ENCODE results near the gene PRR5L.

GRCh38 chr11:36390963-36391471 lies 94.9 kb downstream of the PRR5L start:
- no peak for TF ChIP-seq CTCF (optimal IDR thresholded peaks at IDR 0.05 in 1 of 3, IDR thresholded peaks at IDR 0.05 in 1 of 3, conservative IDR thresholded peaks at IDR 0.05 in 1 of 3; ENCODE audit: extremely low read depth in 1 of 3, insufficient read depth in 2 of 3, low read length in 3 of 3)
- no peak for TF ChIP-seq EZH2 (IDR thresholded peaks at IDR 0.05; ENCODE audit: low read length)
